OCI-LY3 (cell line): ENCODE measurements around the gene SLC24A4.

ENCODE experiments used
- EZH2phosphoT487 ChIP-seq: fragments of 200-600 bp; shearing (Covaris generic); IDR thresholded peaks from 2 replicates; pipeline ENCODE4 v1.6.1; 2018; ENCODE audit warnings: antibody characterized with exemption, mixed run types, low read depth
- TF ChIP-seq, protein P1 (sequence below): fragments of 200-600, 300-600 bp; sonication (generic); IDR thresholded peaks from 2 replicates; pipeline ENCODE4 v1.5.1; 2014; ENCODE audit warnings: antibody characterized with exemption, low read length, low read depth

DNA sequence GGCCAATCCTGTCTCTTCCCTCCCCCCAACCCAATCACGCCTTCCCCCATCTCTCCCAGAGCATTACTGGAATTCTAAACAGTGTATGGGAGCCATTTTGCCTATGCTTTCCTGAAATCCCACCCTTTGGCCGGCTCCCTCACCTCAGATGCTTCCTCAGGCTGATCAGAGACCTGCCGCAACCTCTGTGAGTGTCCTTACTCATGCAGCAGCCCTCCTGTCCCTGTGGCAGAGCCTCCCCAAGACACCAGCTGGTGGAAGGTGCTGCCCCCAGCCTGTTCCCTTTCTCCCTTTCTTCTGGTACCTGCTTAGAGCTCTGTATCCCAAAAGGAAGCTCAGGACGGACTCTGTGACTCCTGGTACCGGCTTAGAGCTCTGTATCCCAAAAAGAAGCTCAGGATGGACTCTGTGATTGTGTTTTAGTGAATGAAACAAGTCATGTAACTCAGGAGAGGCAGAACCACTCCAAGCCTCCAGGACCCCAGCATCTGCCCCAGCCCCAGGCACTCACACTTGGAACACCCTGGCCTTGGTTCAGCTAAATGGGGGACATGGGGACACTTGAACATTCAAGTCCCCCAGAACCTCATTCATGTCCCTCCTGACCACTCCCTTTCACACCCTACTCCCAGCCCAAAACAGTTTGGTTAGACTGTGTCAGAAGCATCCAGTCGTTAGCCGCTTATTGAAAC, 161.3 kb downstream of the SLC24A4 start:
- TF ChIP-seq, protein P1, sequence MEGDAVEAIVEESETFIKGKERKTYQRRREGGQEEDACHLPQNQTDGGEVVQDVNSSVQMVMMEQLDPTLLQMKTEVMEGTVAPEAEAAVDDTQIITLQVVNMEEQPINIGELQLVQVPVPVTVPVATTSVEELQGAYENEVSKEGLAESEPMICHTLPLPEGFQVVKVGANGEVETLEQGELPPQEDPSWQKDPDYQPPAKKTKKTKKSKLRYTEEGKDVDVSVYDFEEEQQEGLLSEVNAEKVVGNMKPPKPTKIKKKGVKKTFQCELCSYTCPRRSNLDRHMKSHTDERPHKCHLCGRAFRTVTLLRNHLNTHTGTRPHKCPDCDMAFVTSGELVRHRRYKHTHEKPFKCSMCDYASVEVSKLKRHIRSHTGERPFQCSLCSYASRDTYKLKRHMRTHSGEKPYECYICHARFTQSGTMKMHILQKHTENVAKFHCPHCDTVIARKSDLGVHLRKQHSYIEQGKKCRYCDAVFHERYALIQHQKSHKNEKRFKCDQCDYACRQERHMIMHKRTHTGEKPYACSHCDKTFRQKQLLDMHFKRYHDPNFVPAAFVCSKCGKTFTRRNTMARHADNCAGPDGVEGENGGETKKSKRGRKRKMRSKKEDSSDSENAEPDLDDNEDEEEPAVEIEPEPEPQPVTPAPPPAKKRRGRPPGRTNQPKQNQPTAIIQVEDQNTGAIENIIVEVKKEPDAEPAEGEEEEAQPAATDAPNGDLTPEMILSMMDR: no peak
- TF ChIP-seq EZH2phosphoT487: no peak
